ENCODE data around the gene SMIM27. TPM values are rescaled to one million over a fixed set of nuclear protein-coding genes. Genes with fewer than 3 reads are reported as not detected.
"Not testable (repeated sequence)": the region's sequence is repeated elsewhere in the genome, so short reads cannot be mapped to it uniquely, and the experiment has no call there.

SMIM27 gene
- total and polyA plus RNA-seq, 7 donors, result 1.8 to 20.4 (median 7.8) TPM

GRCh38 chr9:32596096-32596865 is 44.2 kb downstream of the SMIM27 start:
- no peak overlapping the region for H3K27ac ChIP-seq
- no peaks in the 10 kb centered on the region for H3K9me3 ChIP-seq
- no peak for DNase-seq
- H3K4me3 ChIP-seq, result no peak overlapping the region
- H3K27me3 ChIP-seq, result no peaks in the 10 kb centered on the region
- intact Hi-C loops (cut with DNase I), result no loop called here
- H3K4me1 ChIP-seq, result no peaks in the 10 kb centered on the region
- H3K36me3 ChIP-seq, result no peaks in the 10 kb centered on the region
- WGBS, 2 donors, result 62 to 72% methylated on average over 4 of the region's 4 CpGs
- TF ChIP-seq EP300 (IDR thresholded peaks at IDR 0.05) (no peak), CTCF (IDR thresholded peaks at IDR 0.05) (no peak), POLR2AphosphoS5 (IDR thresholded peaks at IDR 0.05) (no peak), POLR2A (IDR thresholded peaks at IDR 0.05) (no peak)

GRCh38 chr9:32596936-32597335 is 44.8 kb downstream of the SMIM27 start:
- Histone ChIP-seq H3K4me1 (no peaks in the 10 kb centered on the region), H3K9me3 (no peaks in the 10 kb centered on the region), H3K36me3 (no peaks in the 10 kb centered on the region), H3K27ac (no peak overlapping the region), H3K4me3 (no peak overlapping the region), H3K27me3 (no peaks in the 10 kb centered on the region)
- intact Hi-C loops (cut with DNase I), result no loop called here
- DNase-seq, result no peak
- TF ChIP-seq CTCF (IDR thresholded peaks at IDR 0.05), result no peak
- TF ChIP-seq EP300 (IDR thresholded peaks at IDR 0.05), result no peak
- TF ChIP-seq POLR2AphosphoS5 (IDR thresholded peaks at IDR 0.05), result no peak
- no peak for TF ChIP-seq POLR2A (IDR thresholded peaks at IDR 0.05)

- intact Hi-C loops (cut with DNase I); H3K4me3 ChIP-seq; H3K4me1 ChIP-seq; H3K9me3 ChIP-seq; H3K27me3 ChIP-seq; H3K36me3 ChIP-seq; H3K27ac ChIP-seq; DNase-seq: not testable (repeated sequence)
- WGBS, 2 donors, result 53 to 74% methylated on average over 3 of the region's 3 CpGs
Observed at GRCh38 chr9:32599021-32599420, 46.9 kb downstream of the SMIM27 start.

Other genes starting within 250 kb of the SMIM27 start
- gene ACO1, start 167.7 kb upstream of the SMIM27 start, total RNA-seq, result 10 to 100 TPM; 37.2 to 54.2 (median 40.0) TPM
- 10 to 100 TPM; 11.4 to 20.6 (median 15.0) TPM for gene ACO1, start 167.7 kb upstream of the SMIM27 start, polyA plus RNA-seq
- 10 to 100 TPM in 3 of 4 donors, 1 to 10 TPM in 1; 9.4 to 19.6 (median 13.9) TPM for gene RIGI, start 26.1 kb upstream of the SMIM27 start, total RNA-seq
- 10 to 100 TPM in 1 of 3 donors, 1 to 10 TPM in 2; 4.4 to 11.0 (median 6.0) TPM for gene RIGI, start 26.1 kb upstream of the SMIM27 start, polyA plus RNA-seq
- gene TOPORS, start 259 bp downstream of the SMIM27 start, total RNA-seq, result 10 to 100 TPM; 23.5 to 27.5 (median 23.7) TPM
- gene TOPORS, start 259 bp downstream of the SMIM27 start, polyA plus RNA-seq, result 1 to 10 TPM; 7.7 to 9.0 (median 8.1) TPM
- 10 to 100 TPM; 37.7 to 97.6 (median 57.0) TPM for gene NDUFB6, start 20.8 kb downstream of the SMIM27 start, total RNA-seq
- gene NDUFB6, start 20.8 kb downstream of the SMIM27 start, polyA plus RNA-seq, result 10 to 100 TPM; 41.7 to 91.8 (median 66.1) TPM
- not detected for gene TAF1L, start 83.3 kb downstream of the SMIM27 start, total RNA-seq
- not detected for gene TAF1L, start 83.3 kb downstream of the SMIM27 start, polyA plus RNA-seq
- gene TMEM215, start 231.2 kb downstream of the SMIM27 start, total RNA-seq, result not detected
- gene TMEM215, start 231.2 kb downstream of the SMIM27 start, polyA plus RNA-seq, result not detected

All from sigmoid colon (tissue), 7 donors.